Activated naive CD8-positive, alpha-beta T cell treated with anti-CD3 and anti-CD28 coated beads, Interleukin-2, amount 50 U/mL, for 16 hours (primary cell): ENCODE results near the gene DIPK1A.

Experiments
- DNase-seq: peaks from one replicate; pipeline ENCODE4 v3.0.0-alpha.2; 2020; ENCODE audit warnings: low read depth, low spot score

The DIPK1A gene

DNA sequence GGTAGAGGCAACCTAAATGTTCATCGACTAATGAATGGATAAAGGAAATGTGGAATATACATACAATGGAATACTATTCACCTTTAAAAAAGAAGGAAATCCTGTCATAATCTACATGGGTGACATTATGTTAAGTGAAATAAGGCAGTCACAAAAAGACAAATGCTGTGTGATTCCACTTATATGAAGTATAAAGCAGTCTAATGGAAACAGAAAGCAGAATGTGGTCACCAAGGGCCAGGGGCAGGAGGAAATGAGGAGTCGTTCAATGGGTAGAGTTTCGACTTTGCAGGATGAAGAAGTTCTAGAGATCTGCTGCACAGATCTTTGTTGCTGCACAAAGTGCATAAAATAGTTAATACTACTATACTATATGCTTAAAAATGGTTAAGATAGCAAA is 7.8 kb downstream of the DIPK1A start:
- peak; percentile 9 for DNase-seq

DNA sequence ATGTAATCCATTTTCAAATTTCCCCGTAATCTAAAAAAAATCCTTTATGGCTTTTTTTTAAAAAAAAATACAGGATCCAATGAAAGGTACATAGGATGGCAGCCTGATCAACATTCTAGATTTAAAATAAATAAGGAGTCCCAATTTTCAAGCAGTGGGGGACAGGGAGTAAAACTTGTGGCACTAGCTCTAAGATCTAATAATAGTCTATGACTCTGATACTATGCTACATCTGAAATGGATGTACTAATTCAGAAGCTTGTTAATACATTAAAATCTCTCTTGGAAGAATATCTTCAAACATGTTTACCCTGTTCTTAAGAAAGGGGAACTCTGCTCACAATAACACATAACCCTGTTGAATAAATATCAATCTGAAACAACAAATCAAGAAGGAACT is 8.5 kb downstream of the DIPK1A start:
- DNase-seq: no peak

DNA sequence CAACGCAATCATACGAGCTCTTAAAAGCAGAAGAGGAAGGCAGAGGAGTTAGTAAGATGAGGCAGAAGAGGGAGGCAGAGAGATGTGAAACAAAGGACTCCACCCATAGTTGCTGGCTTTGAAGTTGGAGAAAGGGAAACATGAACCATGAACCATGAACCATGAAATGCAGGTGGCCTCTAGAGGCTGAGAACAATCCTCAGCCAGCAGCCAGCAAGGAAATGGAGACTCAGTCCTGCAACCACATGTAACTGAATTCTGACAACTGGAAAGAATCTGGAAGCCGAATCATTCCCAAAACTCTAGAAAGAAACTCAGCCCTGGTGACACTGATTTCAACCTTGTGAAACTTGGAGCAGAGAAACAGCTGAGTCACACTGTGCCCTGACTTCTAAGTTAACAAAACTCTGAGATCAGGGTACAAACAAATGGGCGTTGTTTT is 10.1 kb downstream of the DIPK1A start:
- no peak for DNase-seq

DNA sequence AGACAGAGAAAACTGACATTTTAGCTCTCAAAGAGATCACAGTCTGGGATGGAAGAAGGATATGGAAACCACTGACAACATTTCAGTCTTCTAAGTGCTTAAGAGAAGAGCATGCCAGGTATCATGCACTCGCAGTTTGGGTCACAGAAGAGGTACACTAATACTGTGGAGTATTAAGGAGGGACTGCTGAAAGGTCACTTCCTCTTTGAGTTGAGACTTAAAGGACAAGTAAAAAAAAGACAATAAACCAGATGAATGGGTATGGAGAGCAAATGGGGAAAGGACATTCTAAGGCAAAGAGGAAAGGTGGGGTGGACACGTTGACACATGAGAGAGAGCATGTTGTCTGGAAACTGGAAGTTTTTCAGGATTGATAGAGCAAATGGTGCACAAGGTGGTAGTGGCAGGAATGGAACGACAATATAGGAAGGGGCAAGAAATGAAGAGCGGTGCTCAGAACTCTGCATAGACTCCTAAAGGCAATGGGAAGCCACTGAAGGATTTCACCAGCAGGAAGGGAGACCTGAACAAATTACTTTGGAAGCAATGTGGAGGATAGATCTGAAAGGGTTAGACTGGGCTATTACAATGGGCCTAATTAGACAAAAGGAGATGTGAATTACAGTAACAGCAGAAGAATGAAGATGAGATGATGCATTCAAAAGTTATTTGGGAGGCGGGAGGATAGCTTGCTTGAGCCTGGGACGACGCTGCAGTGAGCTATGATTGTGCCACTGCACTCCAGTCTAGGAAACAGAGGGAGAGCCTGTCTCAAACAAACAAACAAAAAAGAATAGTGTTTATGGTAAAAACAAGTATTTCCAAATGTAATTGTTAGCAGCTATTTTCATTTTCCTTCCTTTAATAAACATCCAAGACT is 11.1 kb downstream of the DIPK1A start:
- DNase-seq: no peak

DNA sequence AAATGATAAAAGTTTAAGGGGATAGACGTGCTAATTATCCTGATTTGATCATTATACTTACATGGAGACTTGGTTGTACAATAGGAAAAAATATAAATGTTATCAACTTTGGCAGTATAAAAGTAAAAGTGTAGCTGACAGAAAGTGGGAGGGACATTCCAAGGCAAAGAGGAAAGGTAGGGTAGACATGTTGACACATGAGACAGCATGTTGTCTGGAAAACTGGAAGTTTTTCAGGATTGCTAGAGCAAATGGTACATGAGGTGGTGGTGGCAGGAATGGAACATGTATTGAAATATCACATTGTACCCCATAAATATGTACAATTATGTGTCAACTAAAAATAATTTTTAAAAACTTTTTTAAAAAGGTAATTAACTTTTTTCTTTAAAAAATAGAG is 13.2 kb downstream of the DIPK1A start:
- no peak for DNase-seq

DNA sequence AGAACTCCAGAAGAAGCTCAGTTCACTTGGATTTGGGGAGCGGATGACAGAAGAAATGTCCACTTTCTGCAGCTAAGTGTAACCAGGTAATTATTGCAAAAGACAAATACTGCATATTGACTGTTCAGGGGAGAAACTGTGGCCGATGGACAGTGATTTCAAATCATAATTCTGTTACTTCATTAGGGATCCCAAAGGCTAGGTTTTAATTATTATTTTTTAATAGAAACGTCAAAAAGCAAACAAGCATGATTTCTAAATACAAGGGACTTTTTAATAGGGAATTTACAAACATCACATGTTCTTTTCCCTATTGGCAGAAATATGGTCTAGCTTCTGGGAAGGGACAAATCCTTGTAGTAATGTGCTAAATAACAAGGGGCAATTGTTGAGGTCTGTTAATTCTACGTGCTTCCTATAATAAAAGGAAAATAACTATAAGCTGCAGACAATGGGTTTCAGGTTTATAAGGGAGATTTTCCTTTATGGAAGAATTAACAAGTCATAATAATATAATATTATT is 15.5 kb downstream of the DIPK1A start:
- no peak for DNase-seq

DNA sequence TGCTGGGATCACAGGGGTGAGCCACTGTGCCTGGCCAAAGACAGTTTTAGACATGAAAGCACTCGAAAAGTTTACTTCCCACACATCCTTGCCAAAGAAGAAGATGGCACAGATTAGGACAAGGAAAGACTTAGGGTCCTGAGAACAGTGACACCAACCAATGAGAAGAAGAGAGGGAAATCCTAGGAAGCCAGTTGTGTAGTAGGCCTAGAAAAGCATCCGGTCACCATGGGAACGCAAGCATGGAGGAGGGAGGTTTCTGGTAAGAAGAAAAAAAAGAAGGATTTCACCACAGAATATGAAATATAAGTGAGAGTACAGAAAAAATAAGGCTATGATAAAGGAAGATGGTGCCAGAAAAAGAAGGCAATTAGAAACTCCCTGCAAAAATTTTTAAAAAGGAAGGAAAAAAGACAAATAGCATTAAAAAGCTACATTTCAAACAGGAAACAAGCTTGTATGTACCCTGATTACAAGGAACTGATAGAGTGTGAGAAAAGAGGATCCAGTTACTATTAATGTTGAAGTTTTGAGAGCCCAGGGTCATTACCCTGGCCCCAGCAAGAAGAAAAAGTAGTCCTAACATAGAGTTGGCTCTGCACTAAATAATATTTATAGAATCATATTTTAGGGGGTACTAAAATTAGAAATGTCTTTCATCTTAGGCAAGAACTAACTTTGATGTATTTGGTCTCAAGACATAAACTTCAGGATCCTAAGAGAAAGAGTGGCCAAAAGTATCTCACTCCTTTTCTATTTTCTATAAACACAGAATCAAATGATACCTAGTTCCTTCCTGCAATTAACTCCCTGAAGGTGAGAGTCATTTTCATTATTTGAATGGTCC is 16.1 kb downstream of the DIPK1A start:
- no peak for DNase-seq

DNA sequence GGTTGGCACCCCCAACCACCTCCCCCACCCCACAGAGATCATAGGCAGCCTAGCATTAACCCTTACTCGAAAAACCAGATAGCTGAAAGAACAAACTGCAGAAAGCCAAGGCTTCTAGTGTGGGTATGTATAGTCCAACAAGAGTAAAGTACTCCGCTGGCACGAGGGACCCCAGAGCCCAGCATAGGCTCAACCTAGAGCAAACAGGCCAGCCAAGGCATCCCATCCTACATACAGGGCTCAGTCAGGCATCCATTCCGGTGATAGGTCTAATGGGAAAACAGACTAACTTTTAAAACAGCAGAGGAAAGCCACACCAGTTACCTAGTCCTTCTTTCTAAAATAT is 17.8 kb downstream of the DIPK1A start:
- DNase-seq: no peak

DNA sequence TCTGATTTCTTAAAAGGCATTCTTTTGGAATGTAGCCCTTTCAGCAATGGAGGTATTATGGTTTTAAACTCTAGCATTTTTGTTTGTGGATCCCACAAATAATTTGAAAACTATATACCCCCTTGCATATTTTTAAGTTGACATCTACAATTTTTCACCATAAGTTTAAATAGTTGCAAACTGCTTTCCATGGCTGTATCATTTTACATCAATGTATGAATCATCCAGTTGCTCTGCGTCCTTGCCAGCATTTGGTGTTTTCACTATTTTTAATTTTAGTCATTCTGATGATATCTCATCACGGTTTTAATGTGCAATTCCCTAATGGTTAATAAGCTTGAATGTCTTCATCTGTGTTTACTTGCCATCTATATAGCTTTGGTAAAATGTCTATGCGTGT is 20.7 kb downstream of the DIPK1A start:
- no peak for DNase-seq

DNA sequence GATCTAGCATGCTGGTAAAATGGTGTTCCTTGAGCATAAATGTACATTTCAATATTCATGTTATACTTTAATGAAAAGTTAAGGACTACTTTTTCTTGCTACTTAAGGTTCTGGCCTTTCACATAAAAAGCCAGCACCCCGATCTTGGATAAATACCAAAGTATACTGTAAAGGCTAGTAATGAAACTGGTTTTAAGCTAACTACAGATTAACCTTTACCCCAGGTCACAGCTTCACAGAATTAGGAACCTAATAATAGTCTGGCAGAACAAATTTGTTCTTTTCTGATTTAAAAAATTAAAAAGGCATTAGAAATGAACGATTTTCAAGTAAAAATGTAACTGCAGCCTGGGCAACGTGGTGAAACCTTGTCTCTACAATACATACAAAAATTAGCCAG is 23.5 kb downstream of the DIPK1A start:
- no peak for DNase-seq

DNA sequence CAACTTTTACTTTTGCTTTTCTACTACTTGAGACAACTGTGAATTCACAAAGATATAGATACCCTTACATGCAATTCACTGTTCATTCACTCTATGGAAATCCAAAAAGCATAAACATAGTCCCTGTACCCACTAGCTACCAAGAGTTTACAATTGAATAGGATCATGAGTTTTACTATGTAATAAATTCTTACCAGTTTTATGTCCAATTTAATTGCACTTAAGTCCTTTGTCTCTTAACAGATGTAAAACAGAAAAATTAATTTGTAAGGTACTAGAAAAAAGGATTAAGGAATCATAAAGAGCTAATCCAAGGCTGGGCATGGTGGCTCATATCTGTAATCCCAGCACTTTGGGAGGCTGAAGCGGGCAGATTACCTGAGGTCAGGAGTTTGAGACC is 24.4 kb downstream of the DIPK1A start:
- DNase-seq: no peak

DNA sequence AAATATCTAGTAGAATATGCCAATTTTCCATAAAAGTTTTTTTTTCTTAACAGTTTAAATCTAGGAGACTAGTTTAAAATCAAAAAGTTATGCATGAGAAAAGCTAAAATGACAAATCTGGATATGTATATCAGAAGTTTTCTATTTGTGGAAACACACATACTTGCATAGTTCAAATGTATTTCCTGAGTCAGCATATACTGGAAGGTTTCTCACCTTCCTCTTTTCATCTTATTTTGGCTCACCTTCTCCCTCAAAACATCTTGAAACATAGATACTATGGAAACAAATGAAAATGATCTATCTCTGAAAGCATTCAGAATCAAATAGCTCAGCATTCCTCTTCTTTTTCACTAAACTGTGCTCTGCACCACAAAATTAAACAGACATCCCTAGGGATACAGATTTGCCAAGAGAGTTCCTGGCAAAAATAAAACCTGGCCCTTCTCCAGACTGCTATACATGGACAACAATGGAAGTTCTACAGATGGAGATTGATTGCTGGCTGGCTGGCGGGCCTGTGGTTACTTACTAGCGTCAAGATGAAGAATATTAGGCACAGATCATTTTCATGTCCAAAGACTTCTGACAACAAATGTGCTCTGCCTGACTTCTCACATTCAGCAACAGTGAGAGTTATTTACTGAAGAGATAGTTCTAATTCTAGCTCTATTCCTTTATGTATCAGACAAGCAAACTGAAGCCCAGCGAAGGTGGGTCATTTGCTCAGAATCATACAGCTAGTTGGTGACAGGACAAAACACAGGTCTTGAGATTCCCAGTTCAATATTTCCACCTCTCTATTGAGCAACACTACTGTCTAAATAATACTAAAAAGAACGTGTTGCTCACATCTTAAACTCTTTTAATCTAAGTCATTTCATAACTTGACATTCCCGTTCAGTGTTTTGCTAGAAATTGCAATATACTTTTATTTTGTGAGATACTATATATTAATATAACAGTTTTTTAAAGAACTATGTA is 26.6 kb downstream of the DIPK1A start:
- no peak for DNase-seq

DNA sequence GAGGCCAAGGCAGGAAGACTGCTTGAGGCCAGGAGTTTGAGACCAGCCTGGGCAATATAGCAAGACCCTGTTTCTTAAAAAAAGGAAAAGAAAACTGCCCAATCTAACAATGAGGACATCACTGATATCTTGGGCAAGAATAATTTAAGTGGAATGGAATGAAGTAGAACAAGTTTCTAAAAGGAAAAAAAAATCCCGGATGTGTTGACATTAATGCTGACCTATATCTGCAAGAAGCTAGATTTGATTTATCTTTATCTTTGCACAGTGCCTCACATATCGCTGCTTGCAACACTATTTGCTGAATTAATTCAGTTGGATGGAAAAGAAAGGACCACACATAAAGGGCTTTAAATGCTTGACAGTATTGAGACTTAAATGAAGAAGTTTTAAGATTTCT is 27.8 kb downstream of the DIPK1A start:
- DNase-seq: no peak

DNA sequence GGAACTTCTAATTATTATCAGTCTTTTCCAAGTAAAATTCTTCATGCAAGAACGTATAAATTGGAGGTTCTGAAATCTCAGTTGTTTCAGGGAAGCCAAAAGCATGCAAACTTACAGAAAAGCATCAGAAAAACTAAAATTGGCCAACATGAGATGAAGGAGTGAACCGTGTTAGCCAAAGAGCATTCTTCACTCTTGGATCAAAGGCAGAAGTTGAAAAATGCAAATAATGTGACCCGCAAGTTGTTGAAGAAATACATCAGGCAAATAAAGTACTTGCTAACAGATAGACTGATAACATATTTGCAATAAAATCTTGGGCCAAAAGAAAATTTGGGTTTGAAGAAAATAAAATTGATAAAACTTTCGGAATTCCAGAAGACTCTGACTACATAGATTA is 29.6 kb downstream of the DIPK1A start:
- DNase-seq: no peak

DNA sequence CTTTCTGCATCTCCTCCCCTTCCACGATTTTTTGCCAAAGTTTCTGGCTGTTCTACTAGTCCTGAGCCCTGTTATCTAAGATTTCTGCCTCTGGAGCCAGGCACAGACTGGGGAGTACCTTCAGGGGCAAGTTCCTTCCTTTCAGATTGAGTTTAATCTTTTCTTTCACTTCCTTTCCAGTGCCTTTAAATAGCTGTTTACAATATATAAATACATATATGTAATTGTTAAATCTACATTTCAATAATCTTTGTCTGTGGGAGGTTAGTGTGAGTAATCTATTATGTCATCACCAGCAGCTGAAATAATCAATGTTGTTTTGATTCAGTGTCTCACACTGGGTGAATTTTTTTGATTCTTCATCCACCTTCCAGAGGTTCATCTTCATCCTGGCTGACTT is 31.8 kb downstream of the DIPK1A start:
- DNase-seq: no peak

DNA sequence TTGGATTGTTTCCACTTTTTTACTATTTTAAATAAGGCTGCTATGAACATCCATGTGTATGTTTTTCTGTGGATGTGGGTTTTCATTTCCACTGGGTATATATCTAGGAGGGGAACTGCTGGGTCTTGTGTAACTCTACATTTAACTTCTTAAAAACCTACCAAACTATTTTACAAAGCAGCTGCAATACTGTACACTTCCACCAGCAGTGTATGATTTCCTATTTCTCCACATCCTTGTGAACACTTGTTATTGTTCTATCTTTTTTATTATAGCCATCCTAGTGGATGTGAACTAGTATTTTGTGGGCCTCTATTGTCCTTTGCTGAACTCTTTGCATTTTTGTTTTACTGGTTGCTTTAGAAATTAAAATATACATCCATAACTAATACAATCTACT is 33.4 kb downstream of the DIPK1A start:
- no peak for DNase-seq

DNA sequence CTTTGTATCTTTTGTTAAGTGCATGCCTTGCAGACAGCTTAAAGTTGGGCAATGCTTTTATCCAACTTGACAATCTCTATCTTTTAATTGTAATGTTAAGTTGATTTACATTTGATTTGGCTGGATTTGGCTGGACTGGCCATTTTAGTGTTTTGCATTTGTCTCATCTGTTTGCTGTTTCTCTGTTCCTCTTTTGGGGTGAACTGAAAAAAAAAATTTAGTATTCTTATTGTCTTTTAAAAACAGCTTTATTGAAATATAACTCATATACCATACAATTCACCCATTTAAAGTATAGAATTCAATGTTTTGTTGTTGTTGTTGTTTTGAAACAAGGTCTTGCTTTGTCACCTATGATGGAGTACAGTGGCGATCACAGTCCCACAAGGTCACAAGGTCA is 34.4 kb downstream of the DIPK1A start:
- DNase-seq: no peak

DNA sequence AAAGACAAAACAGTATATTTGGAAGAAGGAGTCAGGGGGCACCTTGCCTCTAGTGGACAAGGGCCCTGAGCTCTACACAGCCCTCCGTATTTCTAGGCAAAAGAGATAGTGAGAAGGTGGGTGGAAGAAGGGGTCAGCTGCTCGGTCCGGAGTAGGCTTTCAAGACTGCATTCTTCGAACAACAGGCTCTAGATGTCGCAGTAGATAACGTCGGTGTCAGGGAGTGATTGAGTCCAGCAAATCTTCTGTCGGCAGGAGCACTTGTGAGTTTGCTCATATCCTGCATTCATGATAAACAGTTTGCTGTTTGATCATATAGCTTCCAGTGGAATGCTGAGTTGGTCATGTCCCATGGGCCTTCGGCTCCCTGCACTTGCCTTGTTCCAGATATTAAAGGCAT is 36.8 kb downstream of the DIPK1A start:
- no peak for DNase-seq

DNA sequence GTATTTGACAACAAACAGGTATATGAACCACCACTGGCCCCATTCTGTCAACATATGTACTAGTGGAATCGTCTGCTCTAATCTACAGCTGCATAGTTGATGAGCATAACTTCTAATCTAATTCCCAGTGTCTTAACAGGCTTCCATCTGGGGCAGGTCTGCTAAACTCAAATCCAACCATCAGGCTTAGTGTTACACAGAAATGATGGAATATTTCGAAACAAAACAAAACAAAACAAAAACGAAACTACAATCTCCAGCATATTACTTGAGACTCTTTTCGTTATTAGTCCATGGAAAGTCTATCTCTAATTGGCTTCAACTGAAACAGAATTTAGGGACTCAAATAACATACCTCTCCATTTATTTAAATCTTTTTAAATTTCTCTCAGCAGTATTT is 37.6 kb downstream of the DIPK1A start:
- DNase-seq: no peak

DNA sequence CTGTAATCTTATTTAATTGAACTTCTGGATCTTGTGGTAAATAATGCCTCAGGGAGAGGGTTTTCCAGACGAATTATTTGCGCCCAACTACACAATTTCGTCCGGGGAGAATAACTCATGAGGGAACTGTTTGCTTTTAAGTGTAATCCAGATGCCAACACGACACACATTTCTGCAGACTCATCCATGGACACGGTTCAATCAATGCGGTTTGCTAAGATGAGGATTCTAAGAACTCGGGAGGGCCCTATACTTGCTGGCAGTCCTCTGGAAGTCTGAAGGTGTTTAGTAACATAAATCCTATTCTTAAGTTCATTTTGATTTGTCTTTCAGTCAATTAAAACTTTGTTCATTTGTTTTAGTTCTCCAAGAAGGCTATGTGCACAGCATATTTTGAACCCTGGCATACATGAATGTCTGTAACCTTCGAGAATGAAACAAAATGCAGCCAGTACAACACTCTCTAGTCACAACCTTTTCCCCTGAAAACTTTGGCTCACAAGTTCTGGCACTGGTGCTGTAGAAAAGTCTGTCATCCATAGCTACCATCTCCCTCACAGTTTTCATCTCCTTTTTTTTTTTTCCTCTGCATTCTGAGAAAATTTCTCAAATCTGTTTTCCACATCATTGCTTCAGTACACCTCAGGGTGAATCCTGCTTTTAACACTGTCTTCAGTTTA is 38.8 kb downstream of the DIPK1A start:
- no peak for DNase-seq
